GM12892 (cell line): ENCODE data around the gene SPEG.

Source experiments
- DNase-seq: peaks from one replicate; pipeline ENCODE4 v3.0.0; 2011; ENCODE audit not compliant: insufficient read length
- FAIRE-seq: peaks from 2 replicates; lab custom pipeline; 2011; peaks lifted over from hg19 to GRCh38; lab: Jason Lieb, UNC
- POLR2A ChIP-seq: IDR thresholded peaks from 2 replicates; pipeline ENCODE4 v1.6.1; 2011; ENCODE audit warnings: low read depth, low read length, control low read depth
- POLR2AphosphoS5 ChIP-seq: IDR thresholded peaks from 2 replicates; pipeline ENCODE4 v1.6.1; 2011; ENCODE audit warnings: low read depth, low read length, control low read depth
- TAF1 ChIP-seq: IDR thresholded peaks from 2 replicates; pipeline ENCODE4 v1.6.1; 2011; ENCODE audit warnings: low read depth, mild to moderate bottlenecking, control low read depth, low read length, borderline replicate concordance

Gene SPEG

DNA sequence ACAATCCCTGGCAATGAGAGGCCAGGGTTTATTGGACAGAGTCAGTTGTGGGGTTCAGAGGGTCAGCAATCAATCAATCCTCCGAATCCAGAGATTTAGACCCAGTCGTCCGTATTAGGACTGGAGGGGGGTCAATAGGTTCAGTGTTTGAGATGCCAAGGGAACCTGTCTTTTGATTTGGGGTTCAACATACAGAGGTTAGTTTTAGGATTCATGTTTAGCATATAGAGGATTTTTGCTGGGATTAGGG lies 64.3 kb downstream of the SPEG start:
- DNase-seq (no peak), FAIRE-seq (no peak)
- TF ChIP-seq POLR2AphosphoS5 (no peak), POLR2A (no peak), TAF1 (no peak)

DNA sequence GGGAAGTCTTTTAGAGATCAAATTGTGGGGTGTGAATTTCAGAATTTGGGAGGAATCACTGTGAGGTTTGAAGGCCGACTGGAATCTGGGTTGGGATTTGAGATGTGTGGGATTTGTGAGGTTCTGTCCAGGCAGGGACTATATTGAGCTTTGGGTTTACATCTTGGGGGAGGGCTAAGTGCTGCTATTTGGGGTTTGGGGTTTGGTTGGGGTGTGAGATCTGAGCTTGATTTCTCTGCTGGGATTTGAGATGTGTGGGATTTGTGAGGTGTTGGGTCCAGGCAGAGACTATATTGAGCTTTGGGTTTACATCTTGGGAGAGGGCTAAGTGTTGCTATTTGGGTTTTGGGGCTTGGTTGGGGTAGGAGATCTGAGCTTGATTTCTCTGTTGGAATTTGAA lies 64.9 kb downstream of the SPEG start:
- no peak for TF ChIP-seq POLR2AphosphoS5
- TF ChIP-seq TAF1: no peak
- TF ChIP-seq POLR2A: no peak
- DNase-seq (no peak), FAIRE-seq (no peak)

GRCh38 chr2:219500135-219500534 lies 65.5 kb downstream of the SPEG start:
- DNase-seq (no peak), FAIRE-seq (no peak)
- TF ChIP-seq TAF1 (no peak), POLR2A (no peak), POLR2AphosphoS5 (no peak)

GRCh38 chr2:219501849-219502248 lies 67.2 kb downstream of the SPEG start:
- TF ChIP-seq POLR2AphosphoS5 (no peak), TAF1 (no peak), POLR2A (no peak)
- DNase-seq (no peak), FAIRE-seq (no peak)

GRCh38 chr2:219502618-219503017 lies 68.0 kb downstream of the SPEG start:
- DNase-seq: no peak
- TF ChIP-seq TAF1 (no peak), POLR2A (no peak), POLR2AphosphoS5 (no peak)
- no peak for FAIRE-seq

GRCh38 chr2:219505585-219505984 lies 70.9 kb downstream of the SPEG start:
- TF ChIP-seq POLR2AphosphoS5 (no peak), POLR2A (no peak), TAF1 (no peak)
- no peak for FAIRE-seq
- DNase-seq: no peak

GRCh38 chr2:219506153-219506801 lies 71.6 kb downstream of the SPEG start:
- TF ChIP-seq POLR2A (no peak), POLR2AphosphoS5 (no peak), TAF1 (no peak)
- FAIRE-seq (no peak), DNase-seq (no peak)

DNA sequence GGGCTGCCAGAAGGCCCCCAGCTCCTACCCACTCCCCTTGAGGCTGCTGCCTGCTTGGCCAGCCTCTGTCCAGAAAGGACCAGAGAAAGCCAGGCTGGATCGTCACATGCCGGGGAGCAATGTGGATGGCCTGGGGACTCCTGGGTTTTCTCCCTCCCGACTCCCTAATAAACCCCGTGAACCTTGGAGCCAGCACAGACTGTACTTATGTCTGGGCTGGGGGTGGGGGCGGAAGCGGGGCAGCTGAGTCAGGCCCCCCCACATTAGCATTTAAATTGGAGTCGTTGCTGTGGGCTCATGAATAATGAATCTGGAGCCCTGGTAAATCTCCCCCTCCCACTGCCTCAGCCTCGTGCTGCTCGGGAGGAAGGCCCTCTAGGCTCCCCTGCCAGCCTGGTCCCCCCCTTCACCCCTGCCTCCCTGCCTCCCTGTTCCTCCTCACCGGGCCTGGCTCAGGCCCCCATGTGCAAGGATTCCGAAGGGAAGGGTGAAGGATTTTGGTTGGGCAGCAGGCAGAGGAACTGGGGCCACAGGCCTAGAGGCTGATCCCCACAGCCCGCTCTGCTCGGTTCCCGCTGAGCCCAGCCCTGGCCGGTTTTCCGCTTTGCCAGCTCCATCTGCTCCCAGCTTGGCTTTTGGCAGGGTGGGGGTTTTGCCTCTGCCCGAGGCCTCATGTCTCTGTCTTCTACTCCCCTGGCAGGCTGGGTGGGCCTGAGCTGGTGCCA lies 72.3 kb downstream of the SPEG start:
- no peak for FAIRE-seq
- no peak for TF ChIP-seq POLR2A
- no peak for TF ChIP-seq POLR2AphosphoS5
- TF ChIP-seq TAF1: no peak
- no peak for DNase-seq

- FAIRE-seq (no peak), DNase-seq (no peak)
- TF ChIP-seq TAF1 (no peak), POLR2A (no peak), POLR2AphosphoS5 (no peak)
These were observed 73.2 kb downstream of the SPEG start for GRCh38 chr2:219507581-219508443.

DNA sequence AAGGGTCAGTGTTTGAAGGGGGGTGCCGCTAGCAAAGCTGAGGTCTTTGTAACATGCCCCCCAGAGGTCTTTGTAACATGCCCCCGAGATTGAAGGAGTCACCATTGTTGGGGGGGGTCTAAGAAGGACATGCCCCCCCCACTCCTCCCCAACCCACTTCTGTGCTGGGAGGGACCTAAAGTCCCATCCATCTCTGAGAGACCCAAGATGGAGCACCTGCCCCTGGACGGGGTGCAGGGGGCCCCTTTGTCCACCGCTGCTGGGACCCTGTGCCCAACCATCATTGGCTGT lies 73.7 kb downstream of the SPEG start:
- DNase-seq: no peak
- FAIRE-seq: no peak
- TF ChIP-seq POLR2AphosphoS5 (no peak), TAF1 (no peak), POLR2A (no peak)

DNA sequence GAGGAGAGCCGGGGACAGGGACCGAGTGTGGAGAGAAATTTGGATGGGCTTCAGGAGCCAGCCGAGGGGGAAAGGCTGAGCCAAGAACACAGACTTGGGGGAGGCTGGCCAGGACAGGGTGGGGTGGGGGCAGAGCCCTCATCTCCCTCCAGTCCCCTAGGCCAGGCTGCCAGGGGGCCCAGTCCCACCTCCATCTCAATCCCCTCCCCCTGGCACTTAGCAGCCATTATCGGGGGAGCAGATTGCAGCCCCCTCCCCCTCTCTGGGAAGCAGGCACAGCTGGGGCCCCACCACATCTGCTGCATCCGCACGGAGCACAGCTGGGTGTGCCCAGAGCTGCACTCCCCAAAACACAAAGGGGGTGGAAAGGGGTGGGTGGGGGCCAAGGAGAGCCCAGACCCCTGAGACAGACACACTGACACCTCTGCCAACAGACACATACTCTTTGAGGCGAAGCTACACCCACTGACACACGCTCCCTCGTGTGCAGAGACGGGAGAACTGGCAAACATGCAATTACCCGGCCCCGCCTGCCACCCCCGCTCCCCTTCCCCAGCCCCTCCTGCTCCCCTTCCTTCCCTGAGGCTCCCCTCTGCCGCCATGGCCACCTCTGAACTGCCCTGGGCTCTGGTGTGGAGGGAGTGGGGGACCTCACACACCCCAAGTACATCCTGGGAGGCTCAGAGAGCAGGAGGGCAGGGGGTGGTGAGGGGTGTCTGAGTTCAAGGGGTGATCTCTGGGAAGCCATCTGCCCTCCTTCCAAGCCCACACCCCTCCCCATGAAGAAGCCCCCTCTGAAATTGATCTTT lies 74.5 kb downstream of the SPEG start:
- FAIRE-seq (no peak), DNase-seq (no peak)
- TF ChIP-seq TAF1 (no peak), POLR2A (no peak), POLR2AphosphoS5 (no peak)
